Transverse colon (tissue), 4 donors: Measurements from ENCODE around the gene GRK6.

Experiments used
- EP300 ChIP-seq: sonication (generic); formaldehyde crosslinking; IDR thresholded peaks from one replicate; pipeline ENCODE4 v1.6.1; 2017; ENCODE audit warnings: antibody characterized with exemption, low read depth
- POLR2A ChIP-seq: fragments of 450-650 bp; IDR thresholded peaks from one replicate; pipeline ENCODE4 v1.6.1; 2016; ENCODE audit warnings: antibody characterized with exemption, mild to moderate bottlenecking, moderate library complexity
- POLR2AphosphoS5 ChIP-seq, 3 donors: sonication (generic); formaldehyde crosslinking; IDR thresholded peaks; one replicate each; pipeline ENCODE4 v1.6.1; 2016; ENCODE audit warnings: antibody characterized with exemption in 3 of 3
- TF ChIP-seq, protein P1 (sequence below), 5 experiments: fragments of 200-600 bp in 3 of 5; fragments of 450-650 bp in 2 of 5; sonication (generic) in 3 of 5; IDR thresholded peaks; 1 replicate in 2 of 5; 2 replicates in 3 of 5; pipeline ENCODE4 v1.5.1; 2016 to 2017; ENCODE audit warnings: antibody characterized with exemption in 5 of 5, inconsistent platforms in 3 of 5, mild to moderate bottlenecking in 2 of 5, moderate library complexity in 1 of 5

DNA sequence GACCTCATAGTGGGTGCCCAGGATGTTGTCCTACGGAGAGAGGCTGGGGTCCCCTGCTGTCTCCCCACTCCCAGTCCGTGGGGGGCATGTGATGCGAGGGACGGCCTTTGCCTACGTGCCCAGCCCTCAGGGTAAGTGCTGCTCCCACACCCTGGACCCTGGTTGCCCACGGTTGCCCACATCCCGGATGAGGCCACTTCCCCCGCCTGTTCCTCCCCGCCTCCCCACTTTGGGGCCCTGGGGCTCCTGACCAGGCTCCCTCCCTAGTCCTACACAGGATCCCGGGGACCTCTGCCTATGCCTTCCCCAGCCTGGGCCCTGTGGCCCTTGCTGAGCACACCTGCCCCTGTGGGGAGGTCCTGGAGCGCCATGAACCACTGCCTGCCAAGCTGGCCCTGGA is 40.8 kb upstream of the GRK6 start:
- TF ChIP-seq POLR2AphosphoS5 (IDR thresholded peaks at IDR 0.05) (no peak), POLR2A (no peak), EP300 (no peak)
- TF ChIP-seq, protein P1, sequence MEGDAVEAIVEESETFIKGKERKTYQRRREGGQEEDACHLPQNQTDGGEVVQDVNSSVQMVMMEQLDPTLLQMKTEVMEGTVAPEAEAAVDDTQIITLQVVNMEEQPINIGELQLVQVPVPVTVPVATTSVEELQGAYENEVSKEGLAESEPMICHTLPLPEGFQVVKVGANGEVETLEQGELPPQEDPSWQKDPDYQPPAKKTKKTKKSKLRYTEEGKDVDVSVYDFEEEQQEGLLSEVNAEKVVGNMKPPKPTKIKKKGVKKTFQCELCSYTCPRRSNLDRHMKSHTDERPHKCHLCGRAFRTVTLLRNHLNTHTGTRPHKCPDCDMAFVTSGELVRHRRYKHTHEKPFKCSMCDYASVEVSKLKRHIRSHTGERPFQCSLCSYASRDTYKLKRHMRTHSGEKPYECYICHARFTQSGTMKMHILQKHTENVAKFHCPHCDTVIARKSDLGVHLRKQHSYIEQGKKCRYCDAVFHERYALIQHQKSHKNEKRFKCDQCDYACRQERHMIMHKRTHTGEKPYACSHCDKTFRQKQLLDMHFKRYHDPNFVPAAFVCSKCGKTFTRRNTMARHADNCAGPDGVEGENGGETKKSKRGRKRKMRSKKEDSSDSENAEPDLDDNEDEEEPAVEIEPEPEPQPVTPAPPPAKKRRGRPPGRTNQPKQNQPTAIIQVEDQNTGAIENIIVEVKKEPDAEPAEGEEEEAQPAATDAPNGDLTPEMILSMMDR (IDR thresholded peaks at IDR 0.05), result no peak
